Stimulated activated CD8-positive, alpha-beta memory T cell treated with anti-CD3 and anti-CD28 coated beads, Interleukin-12 subunit alpha, Interleukin-12 subunit beta, amount 100 ng/mL, for 24 hours (primary cell): ENCODE data around the gene XRCC2.

ENCODE experiments used
- DNase-seq: peaks from one replicate; pipeline ENCODE4 v3.0.0-alpha.2; 2020; ENCODE audit errors: extremely low read depth

The XRCC2 gene

DNA sequence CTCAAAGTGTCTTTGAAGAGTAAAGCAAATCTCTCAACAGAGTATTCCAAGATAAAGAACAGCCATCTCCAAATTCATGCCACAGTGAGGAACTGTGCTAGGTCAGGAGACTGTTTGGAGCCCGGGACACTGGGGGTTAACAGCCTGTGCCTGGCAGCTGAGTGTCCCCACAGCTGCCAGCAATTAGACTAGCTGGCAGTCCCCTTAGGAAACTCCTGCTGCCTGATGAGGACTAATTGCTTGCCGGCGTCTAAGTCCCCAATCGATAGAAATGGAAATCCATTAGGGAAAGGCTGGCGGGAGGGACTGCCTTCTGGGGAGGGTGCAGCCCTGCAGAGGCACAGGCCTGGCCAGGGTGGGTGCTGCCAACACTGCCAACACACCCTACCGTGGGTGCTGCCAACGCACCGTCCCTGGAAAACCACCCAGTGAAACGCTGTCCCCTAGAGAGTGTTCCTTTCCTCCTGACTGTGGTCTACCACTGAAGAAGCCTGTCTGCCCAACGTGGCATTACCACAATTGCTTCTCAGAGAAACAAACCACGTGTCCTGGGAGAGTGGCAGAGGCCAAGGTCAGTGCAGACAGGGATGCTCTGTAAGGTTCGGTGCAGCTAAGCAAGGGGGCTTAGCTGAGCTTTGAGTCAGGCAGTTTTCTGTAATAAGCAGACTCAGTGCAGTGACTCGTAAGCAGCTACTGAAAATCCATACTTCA, 60.8 kb downstream of the XRCC2 start:
- DNase-seq, result no peak

DNA sequence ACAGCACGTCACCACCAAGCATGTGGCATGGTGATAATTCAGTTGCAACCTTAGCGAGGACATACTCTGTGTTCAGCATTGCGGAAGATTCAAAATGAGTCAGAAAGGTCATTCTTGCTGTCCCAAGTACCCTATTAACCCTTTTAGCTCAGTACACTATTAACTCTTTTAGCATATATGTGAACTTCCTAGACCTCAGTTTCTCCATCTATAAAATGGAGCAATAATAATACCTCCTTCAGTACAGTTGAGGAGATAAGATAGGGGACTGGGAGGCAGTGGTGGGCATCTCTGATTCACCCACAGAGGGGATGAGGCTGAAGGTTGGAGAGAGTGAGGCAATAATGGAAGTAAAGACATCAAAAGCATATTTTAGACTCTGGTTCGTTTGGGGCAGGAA, 67.3 kb downstream of the XRCC2 start:
- DNase-seq, result no peak

DNA sequence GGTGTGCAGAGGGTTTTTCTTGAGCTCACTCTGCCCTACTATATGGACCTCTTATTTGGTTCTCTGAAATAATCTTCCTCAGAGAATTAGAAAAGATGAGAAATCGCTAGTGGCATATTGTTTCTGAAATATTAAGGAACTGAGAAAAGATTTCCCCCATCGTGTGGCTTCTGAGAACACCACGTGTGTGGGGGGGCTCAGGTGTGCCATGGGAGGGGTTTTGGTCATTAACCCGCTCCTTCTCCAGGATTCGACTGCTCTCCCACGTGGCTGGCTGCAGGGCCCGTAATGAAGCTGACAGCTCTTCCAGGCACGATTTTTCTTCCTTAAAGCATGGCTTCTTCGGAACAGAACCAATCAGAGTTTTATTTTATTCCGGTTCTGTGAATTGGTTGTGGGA, 67.7 kb downstream of the XRCC2 start:
- DNase-seq, result no peak

DNA sequence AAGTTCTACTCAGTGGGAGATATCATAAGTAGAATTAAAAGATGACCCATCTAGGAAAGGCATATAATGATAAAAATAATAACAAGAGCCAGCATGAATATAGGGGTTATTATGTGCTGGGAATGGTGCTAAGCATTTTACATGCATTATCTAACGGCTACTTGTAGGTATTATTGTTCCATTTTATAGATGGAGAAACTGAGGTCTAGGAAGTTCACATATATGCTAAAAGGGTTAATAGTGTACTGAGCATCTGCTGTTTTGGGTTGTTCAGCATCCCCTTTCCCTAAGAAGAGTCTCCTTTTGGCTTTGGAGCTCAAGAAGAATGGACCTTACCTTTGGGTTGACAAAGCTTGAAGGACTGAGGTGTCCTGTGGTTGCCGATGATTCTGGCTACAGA, 68.9 kb downstream of the XRCC2 start:
- no peak for DNase-seq

DNA sequence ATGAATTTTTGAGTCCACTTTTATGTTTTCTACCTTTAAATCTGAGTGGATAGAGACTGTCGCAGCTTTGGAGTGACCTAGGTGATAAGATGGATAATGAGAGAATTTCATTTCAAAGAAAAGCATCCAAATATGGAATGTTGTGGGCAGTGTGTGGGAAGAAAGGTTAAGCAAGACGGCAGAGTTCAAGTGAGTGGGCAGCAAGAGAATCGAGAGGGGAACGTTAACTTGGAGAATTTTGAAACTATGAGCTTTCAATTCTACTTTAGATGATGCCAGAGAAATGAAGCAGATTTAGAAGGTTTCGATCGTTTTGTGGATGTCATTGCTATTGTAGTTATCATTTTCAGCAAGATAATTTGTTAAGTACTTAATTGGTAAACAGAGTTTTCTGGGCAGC, 73.0 kb downstream of the XRCC2 start:
- DNase-seq, result no peak

DNA sequence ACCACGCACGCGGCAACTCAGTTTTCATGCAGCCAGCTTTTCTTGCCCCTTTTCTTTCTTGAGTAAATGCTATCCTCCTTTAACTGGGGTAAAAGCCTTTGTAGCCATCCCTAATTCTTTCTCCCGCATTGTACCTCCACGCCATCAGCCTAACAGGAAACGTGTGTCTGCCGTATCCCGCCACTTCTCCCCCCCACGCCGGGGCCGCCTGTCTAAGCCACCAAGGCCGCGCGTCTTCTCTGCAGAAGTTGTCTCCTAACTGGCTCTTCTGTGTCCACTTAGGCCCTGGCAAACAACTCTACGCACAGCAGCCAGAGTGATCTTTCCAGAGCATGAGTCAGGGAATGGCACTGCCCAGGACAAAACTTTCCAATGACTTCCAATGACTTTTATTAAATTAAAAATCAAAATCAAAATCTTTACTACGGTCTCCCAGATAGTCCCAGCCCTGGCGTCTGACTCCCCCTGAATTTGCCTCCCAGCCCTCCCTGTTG, 74.6 kb downstream of the XRCC2 start:
- DNase-seq, result no peak

DNA sequence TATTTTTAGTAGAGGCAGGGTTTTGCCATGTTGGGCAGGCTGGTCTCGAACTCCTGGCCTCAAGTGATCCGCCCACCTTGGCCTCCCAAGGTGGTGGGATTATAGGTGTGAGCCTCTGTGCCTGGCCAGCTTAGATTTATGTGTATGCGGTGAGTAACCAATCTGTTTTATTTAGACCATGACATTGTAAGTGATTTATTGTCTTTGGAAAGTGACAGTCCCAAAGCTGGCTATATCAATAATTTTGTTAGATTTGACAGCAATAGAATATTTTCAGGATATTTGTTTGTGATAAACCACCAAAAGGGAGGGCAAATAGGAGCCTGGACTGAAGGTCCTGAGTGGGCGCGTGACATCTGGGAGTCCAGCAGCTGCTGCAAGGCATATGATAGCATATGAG, 75.7 kb downstream of the XRCC2 start:
- DNase-seq, result no peak

DNA sequence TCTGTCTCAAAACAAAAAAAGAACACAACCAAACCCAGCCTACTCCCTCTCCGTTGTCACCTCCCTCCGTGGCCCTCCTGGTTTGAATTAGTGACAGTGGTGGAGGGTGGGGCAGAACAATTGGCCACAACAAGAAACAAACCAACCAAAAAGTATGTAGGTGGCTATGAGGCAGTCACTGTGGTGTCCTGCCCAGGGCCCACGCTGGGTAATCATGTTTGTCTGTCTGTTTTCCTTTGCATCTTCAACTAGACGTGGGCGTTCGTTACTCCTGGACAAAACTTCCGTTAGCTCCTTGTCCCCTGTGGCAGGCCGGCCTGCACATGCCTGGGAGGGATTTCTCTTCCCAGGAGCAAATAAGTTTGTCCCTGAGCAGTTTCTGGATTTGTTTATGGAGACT, 78.4 kb downstream of the XRCC2 start:
- DNase-seq, result no peak

DNA sequence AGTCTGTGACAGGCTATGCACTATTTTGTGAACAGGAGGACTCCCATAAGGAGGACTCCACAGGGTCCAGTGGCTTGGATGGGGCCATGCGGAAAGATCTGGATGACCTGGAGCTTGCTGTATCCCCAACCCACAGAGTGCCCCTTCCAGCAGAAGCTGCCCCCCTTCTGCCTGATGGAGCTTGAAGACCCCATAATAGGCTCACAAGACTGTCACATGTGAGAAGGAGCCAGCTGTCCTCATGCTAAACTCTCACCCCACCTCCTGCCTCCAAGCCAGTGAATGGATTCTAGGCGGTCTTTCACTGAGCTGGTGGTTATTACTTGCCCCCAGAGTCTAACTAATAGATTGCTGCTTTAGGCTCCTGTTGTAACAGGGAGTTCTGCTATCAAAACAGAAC, 79.1 kb downstream of the XRCC2 start:
- no peak for DNase-seq
